ENCODE results near the gene NUB1.

Gene NUB1

GRCh38 chr7:151376218-151376902, 34.7 kb downstream of the NUB1 start:
- no peak for DNase-seq (ENCODE audit: extremely low read depth in 1 of 2, low read depth in 1 of 2)

- DNase-seq (ENCODE audit: extremely low read depth in 1 of 2, low read depth in 1 of 2) = no peak
These were observed 35.8 kb downstream of the NUB1 start for GRCh38 chr7:151377406-151377805.

- no peak for DNase-seq (ENCODE audit: extremely low read depth in 1 of 2, low read depth in 1 of 2)
These were observed 36.4 kb downstream of the NUB1 start for GRCh38 chr7:151378011-151378410.

- DNase-seq (ENCODE audit: extremely low read depth in 1 of 2, low read depth in 1 of 2) = no peak
These were observed 37.0 kb downstream of the NUB1 start for GRCh38 chr7:151378496-151379192.

- no peak for DNase-seq (ENCODE audit: extremely low read depth in 1 of 2, low read depth in 1 of 2)
These were observed 37.5 kb downstream of the NUB1 start for GRCh38 chr7:151379193-151379520.

GRCh38 chr7:151379534-151380198, 38.1 kb downstream of the NUB1 start:
- no peak for DNase-seq (ENCODE audit: extremely low read depth in 1 of 2, low read depth in 1 of 2)

- no peak for DNase-seq (ENCODE audit: extremely low read depth in 1 of 2, low read depth in 1 of 2)
These were observed 38.8 kb downstream of the NUB1 start for GRCh38 chr7:151380199-151381097.

- no peak for DNase-seq (ENCODE audit: extremely low read depth in 1 of 2, low read depth in 1 of 2)
These were observed 39.4 kb downstream of the NUB1 start for GRCh38 chr7:151381098-151381347.

GRCh38 chr7:151381348-151382078, 39.9 kb downstream of the NUB1 start:
- DNase-seq (ENCODE audit: extremely low read depth in 1 of 2, low read depth in 1 of 2) = no peak

- no peak for DNase-seq (ENCODE audit: extremely low read depth in 1 of 2, low read depth in 1 of 2)
These were observed 40.7 kb downstream of the NUB1 start for GRCh38 chr7:151382079-151382885.

- no peak for DNase-seq (ENCODE audit: extremely low read depth in 1 of 2, low read depth in 1 of 2)
These were observed 42.2 kb downstream of the NUB1 start for GRCh38 chr7:151383638-151384351.

GRCh38 chr7:151384352-151384697, 42.7 kb downstream of the NUB1 start:
- DNase-seq (ENCODE audit: extremely low read depth in 1 of 2, low read depth in 1 of 2) = no peak

GRCh38 chr7:151384776-151385625, 43.4 kb downstream of the NUB1 start:
- DNase-seq (ENCODE audit: extremely low read depth in 1 of 2, low read depth in 1 of 2) = no peak

- DNase-seq (ENCODE audit: extremely low read depth in 1 of 2, low read depth in 1 of 2) = no peak
These were observed 44.2 kb downstream of the NUB1 start for GRCh38 chr7:151385626-151386300.

- no peak for DNase-seq (ENCODE audit: extremely low read depth in 1 of 2, low read depth in 1 of 2)
These were observed 44.9 kb downstream of the NUB1 start for GRCh38 chr7:151386301-151387160.

GRCh38 chr7:151387161-151388006, 45.8 kb downstream of the NUB1 start:
- no peak for DNase-seq (ENCODE audit: extremely low read depth in 1 of 2, low read depth in 1 of 2)

Data from stimulated activated CD8-positive, alpha-beta memory T cell treated with anti-CD3 and anti-CD28 coated beads, Interleukin-7, amount 100 ng/mL, for 48 hours (primary cell).